Testis (tissue), 3 donors: ENCODE data around the gene NOX5. TPM values are rescaled to one million over a fixed set of nuclear protein-coding genes. Genes with fewer than 3 reads are reported as not detected.
"Not testable (repeated sequence)": the region's sequence is repeated elsewhere in the genome, so short reads cannot be mapped to it uniquely, and the experiment has no call there.

Experiments
- DNase-seq: peaks from one replicate; pipeline ENCODE4 v3.0.0-alpha.2; 2019
- H3K27ac ChIP-seq, 2 donors: fragments of 200-600 bp; sonication (generic); one replicate each; pipeline ENCODE4 v1.5.1; 2019
- H3K27me3 ChIP-seq: fragments of 200-600 bp; sonication (generic); one replicate; pipeline ENCODE4 v1.5.1; 2019
- H3K36me3 ChIP-seq: fragments of 200-600 bp; sonication (generic); one replicate; pipeline ENCODE4 v1.5.1; 2017; ENCODE audit warnings: low read depth; ENCODE audit errors: missing control alignments
- H3K4me1 ChIP-seq: fragments of 200-600 bp; sonication (generic); one replicate; pipeline ENCODE4 v1.5.1; 2019
- H3K4me3 ChIP-seq, 2 donors: fragments of 200-600 bp; sonication (generic); one replicate each; pipeline ENCODE4 v1.5.1; 2017 to 2019
- H3K9me3 ChIP-seq: fragments of 200-600 bp; sonication (generic); one replicate; pipeline ENCODE4 v1.5.1; 2017
- CTCF ChIP-seq, 3 experiments: fragments of 450-650 bp in 2 of 3; fragments of 200-600 bp in 1 of 3; sonication (generic) in 1 of 3; IDR thresholded peaks; one replicate each; pipeline ENCODE4 v1.5.1; 2016 to 2019; ENCODE audit warnings: antibody characterized with exemption in 3 of 3, mild to moderate bottlenecking in 2 of 3, moderate library complexity in 1 of 3
- POLR2A ChIP-seq: fragments of 450-650 bp; IDR thresholded peaks from one replicate; pipeline ENCODE4 v1.6.1; 2017; ENCODE audit warnings: antibody characterized with exemption, mild to moderate bottlenecking, moderate library complexity
- WGBS, 2 donors: methylation state at CpG; one replicate each; pipeline ENCODE4 v1.1.5; 2018; 5-methylcytosine and 5-hydroxymethylcytosine counted together
- intact Hi-C: fragments of 100-400 bp; cut with DNase I; formaldehyde crosslinking; loops from one replicate; pipeline ENCODE4 v1.15.1; 2023; ENCODE audit warnings: low total_unique reads
- polyA plus RNA-seq: library from polyadenylated mRNA; stranded (reverse); fragments of 350-450 nt; fragmentation: Illumina TruSeq; extraction: RNeasy Lipid Tissue Mini Kit (QIAGEN cat#74804); gene quantifications from one replicate; pipeline ENCODE4 v1.2.3, GENCODE V29; 2014; ENCODE audit warnings: low read depth, low replicate concordance; ENCODE audit not compliant: insufficient read depth
- total RNA-seq, 2 donors: library from RNA; depleted of rRNA; stranded (reverse); fragments of >200 nt; gene quantifications; one replicate each; pipeline ENCODE4 v1.2.3, GENCODE V29; 2016

NOX5 gene
- total and polyA plus RNA-seq, 3 donors from 2014 or later: 7.9 to 12.2 (median 10.7) TPM

DNA sequence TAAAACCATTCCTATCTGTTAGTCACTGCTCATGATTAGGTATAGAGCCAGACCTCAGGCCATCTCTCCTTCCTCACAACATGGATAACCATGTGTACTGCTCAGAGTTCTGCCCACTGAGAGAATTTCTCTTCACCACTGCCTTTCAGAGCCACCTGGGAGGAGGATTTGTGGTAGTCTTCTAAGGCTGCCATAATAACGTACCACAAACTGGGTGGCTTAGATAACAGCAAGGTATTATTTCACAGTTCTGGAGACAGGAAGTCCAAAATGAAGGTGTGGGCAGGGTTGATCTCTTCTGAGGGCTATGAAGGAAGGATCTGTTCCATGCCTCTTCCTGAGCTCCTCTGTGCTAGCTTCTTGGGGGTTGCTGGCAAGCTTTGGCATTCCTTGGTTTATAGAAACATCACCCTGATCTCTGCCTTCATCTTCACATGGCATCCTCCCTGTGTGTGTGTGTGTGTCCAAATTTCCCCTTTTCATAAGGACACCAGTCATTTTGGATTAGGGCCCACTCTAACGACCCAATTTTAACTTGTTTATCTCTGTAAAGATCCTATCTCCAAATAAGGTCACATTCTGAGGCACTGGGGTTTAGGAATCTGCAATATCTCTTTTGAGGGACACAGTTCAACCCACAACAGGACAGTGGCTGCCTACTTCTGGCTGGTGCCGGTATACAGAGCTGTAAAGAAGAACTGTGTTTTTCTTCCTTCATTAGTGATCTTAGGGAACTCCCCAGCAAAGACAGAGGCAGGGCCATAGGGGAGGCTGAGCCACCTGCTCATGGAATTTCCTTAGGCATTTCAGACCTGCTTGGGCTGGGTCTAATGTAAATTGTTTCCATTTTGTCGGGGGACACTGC is 42.1 kb upstream of the NOX5 start:
- intact Hi-C loops: no loop called here
- Histone ChIP-seq H3K27ac (no peak overlapping the region), H3K36me3 (no peaks in the 10 kb centered on the region), H3K4me1 (no peaks in the 10 kb centered on the region), H3K9me3 (no peaks in the 10 kb centered on the region), H3K27me3 (no peaks in the 10 kb centered on the region), H3K4me3 (no peak overlapping the region)
- DNase-seq: no peak
- TF ChIP-seq POLR2A (no peak), CTCF (IDR thresholded peaks at IDR 0.05) (no peak)
- 35 to 52% methylated on average over 4 of the region's 4 CpGs for WGBS, 2 donors

- H3K9me3 ChIP-seq, intact Hi-C loops, H3K4me1 ChIP-seq, H3K27ac ChIP-seq, H3K4me3 ChIP-seq, DNase-seq, H3K36me3 ChIP-seq, H3K27me3 ChIP-seq: not testable (repeated sequence)
- WGBS, 2 donors: 94 to 96% methylated on average over 5 to 26 of the region's 26 CpGs
Measured at GRCh38 chr15:68975651-68976160, 38.8 kb upstream of the NOX5 start.

GRCh38 chr15:68977426-68977825 is 37.1 kb upstream of the NOX5 start:
- DNase-seq, H3K27me3 ChIP-seq, H3K4me1 ChIP-seq, intact Hi-C loops, H3K9me3 ChIP-seq, H3K36me3 ChIP-seq, H3K4me3 ChIP-seq, H3K27ac ChIP-seq: not testable (repeated sequence)
- 88 to 90% methylated on average over 10 of the region's 10 CpGs for WGBS, 2 donors

DNA sequence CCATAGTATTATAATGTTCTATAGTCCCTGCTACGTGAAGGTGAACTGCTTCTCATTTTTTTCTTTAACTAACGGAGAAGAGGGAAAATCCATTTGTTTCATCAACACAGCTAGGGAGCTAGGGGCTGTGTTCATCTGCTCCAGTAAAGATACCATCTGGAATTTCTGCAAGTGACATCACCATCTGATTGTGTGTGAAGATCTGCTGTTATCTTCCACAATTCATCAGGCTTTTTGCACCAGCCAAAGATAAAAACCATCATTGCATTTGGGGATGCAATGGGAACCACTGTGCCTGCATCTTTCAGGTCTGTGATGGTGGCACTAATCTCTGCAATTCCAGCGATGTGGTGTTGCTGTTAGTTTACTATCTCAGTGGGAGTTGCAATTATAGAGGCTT is 35.5 kb upstream of the NOX5 start:
- DNase-seq: no peak
- intact Hi-C loops: no loop called here
- WGBS, 2 donors: 90 to 93% methylated on average over 3 of the region's 3 CpGs
- Histone ChIP-seq H3K9me3 (no peaks in the 10 kb centered on the region), H3K36me3 (no peaks in the 10 kb centered on the region), H3K27me3 (no peaks in the 10 kb centered on the region), H3K4me3 (no peak overlapping the region), H3K4me1 (peaks cover 11% of the 10 kb centered on the region), H3K27ac (no peak overlapping the region)
- no peak for TF ChIP-seq POLR2A
- no peak for TF ChIP-seq CTCF (IDR thresholded peaks at IDR 0.05)

GRCh38 chr15:68979816-68980215 is 34.7 kb upstream of the NOX5 start:
- no peak for TF ChIP-seq CTCF (IDR thresholded peaks at IDR 0.05)
- TF ChIP-seq POLR2A: no peak
- intact Hi-C loops: no loop called here
- no peaks in the 10 kb centered on the region for H3K36me3 ChIP-seq
- H3K27ac ChIP-seq: no peak overlapping the region
- peaks cover 17% of the 10 kb centered on the region for H3K4me1 ChIP-seq
- 88 to 92% methylated on average over 1 of the region's 1 CpG for WGBS, 2 donors
- no peak overlapping the region for H3K4me3 ChIP-seq
- no peaks in the 10 kb centered on the region for H3K9me3 ChIP-seq
- H3K27me3 ChIP-seq: no peaks in the 10 kb centered on the region
- DNase-seq: no peak

DNA sequence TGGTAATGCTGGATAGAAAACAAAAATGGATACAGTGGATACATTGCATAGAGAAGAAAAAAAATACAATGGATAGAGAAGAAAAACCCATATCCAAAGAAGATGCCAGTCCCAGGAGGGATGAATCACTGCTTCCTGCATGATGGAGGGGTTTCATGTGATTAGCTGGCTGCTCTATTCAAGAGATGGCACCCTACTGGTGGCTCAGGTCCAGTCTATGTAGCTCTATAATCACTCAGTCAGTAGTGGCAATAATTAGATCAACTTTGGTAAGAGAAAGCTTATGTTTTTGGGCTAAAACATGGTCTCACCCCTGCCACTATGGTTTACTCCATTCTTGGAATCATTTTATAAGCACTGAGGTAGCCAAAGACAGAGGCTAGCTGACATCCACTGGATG is 33.7 kb upstream of the NOX5 start:
- intact Hi-C loops: no loop called here
- no peaks in the 10 kb centered on the region for H3K36me3 ChIP-seq
- TF ChIP-seq POLR2A: no peak
- H3K4me3 ChIP-seq: no peak overlapping the region
- no peak for DNase-seq
- H3K27ac ChIP-seq: no peak overlapping the region
- H3K27me3 ChIP-seq: no peaks in the 10 kb centered on the region
- no peaks in the 10 kb centered on the region for H3K9me3 ChIP-seq
- H3K4me1 ChIP-seq: peaks cover 23% of the 10 kb centered on the region
